Measurements from ENCODE around the gene ARL4D. TPM values are rescaled to one million over a fixed set of nuclear protein-coding genes. Genes with fewer than 3 reads are reported as not detected.
A peak's percentile ranks its signal among the peaks of the same experiment; 100 is the strongest.
"Not testable (repeated sequence)": the region's sequence is repeated elsewhere in the genome, so short reads cannot be mapped to it uniquely, and the experiment has no call there.

ARL4D gene
- total RNA-seq, 1 experiment from 2014 or later, result 2.8 TPM

DNA sequence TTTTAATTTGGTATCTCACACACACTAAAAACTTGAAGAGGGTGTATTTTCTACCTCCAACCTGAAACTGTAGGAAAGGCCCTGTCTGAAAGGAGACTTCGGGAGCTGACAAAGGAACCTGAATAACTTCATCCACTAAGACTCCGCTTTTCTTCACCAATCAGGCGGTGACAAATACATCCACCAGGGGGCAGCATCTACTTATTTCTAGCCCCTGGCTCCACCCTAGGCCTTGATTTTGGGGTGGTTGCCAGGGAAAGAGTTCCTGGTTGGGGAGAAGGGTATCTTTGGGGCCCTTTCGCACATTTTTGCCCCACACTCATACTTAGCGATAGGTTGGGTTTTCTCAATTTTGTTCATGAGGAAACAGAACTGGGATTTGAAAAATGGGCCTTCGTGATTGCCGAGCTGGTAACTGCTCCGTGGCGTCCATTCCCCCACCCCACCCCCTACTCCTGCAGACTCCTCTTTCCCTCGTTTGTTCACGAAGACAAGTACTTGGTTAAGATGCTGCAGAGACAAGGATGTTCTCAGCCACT, 4.8 kb upstream of the ARL4D start:
- DNase-seq (ENCODE audit: low spot score), result peak; percentile 93

DNA sequence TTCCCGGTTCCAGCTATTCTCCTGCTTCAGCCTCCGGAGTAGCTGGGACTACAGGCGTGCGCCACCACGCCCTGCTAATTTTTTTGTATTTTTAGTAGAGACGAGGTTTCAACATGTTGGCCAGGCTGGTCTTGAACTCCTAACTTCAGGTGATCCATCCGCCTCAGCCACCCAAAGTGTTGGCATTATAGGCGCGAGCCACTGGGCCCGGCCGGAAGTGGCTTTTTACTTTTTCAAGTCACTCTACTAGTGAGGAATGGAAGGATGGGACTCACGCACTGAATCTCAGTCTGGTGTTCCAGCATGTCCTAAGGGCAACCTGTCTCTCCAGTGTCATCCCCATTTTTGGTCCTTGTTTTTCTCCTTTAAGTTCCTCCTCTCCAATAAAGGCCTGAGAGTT, 4.1 kb upstream of the ARL4D start:
- not testable (repeated sequence) for DNase-seq (ENCODE audit: low spot score)

DNA sequence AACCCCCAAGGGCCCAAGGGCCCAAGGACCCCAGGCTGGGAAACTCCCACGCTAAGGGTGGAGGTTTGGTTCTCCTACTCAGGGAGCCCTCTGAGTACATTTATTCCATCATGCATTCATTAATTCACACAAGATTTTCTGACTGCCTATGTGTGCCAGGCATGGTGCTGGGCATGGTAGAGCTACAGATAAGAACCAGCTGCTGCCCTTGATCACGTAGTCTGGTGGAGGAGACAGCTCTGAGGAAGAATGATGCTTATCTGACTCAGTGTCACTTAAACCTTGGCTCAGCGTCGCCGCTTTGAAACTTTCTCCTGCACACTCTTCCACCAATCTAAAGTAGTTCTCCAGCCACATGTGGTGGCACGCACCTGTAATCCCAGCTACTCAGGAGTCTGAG, 3.6 kb upstream of the ARL4D start:
- DNase-seq (ENCODE audit: low spot score), result no peak

DNA sequence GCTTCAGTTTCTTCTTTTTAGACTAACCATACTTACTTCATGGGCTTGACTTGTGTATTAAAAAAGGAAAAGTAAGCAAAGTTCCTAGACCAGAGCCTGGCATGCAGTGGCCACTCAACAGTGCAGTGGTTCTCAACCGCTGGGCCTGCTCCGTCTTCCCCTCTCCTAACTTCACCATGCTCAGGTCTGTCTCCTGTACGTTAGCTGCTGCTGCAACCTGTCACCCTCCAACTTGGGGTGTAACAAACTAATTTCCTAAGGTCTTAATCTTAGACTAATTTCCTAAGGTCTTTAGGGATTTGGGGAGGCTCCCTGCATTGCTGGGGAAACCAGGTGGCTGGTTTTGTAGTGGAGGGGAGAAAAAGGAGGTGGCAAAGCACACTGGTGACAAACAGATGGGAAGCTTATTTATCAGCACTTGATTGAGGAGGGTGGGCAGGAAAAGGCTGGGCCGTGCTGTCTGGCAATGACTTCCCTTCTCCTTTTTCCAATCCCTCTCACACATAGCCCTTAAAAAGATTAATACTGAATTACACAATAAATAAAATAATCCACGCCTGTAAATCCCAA, 2.2 kb upstream of the ARL4D start:
- no peak for DNase-seq (ENCODE audit: low spot score)

DNA sequence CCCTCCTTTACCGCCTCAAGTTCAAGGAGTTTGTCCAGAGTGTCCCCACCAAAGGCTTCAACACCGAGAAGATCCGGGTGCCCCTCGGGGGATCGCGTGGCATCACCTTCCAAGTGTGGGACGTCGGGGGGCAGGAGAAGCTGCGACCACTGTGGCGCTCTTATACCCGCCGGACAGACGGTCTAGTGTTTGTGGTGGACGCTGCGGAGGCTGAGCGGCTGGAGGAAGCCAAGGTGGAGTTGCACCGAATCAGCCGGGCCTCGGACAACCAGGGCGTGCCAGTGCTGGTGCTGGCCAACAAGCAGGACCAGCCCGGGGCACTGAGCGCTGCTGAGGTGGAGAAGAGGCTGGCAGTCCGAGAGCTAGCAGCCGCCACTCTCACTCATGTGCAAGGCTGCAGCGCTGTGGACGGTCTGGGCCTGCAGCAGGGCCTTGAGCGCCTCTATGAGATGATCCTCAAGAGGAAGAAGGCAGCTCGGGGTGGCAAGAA, 1.1 kb downstream of the ARL4D start:
- no peak for DNase-seq (ENCODE audit: low spot score)

DNA sequence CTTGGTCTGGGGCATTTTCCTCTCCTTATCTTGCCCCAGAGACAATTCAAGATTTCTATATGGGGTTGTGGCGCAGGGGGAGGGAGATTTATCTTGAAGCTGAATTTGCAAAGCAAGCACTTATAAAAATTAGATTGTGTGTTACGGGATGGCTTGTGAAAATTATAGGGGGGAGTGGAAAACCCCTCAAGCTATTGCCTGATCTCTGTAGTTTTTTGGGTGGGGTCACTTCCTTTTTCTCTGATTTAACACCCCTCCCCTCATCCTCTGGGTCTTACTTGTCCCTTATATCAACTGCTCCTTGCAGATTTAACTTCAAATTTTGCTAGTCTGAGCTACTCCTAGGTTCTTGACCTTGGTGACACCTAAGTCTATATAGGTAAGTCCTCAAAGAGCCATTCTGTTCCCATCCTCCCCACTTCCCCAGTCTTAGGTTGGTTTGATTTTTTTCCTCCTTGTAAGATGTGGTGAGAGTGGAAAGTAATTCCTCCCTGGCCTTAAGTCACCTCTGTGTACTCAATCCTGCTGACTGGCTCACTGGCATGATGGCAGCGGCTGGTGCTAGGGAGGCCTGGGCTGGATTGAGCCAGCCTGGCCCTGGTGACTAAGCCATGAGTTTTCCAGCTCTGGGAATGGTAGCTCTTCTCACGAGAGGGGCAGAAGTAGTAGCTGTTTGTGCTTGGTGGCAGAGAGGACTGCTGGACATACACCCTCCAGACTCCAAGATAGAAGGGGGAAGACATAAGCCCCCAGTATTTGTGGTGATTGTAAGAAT, 2.3 kb downstream of the ARL4D start:
- DNase-seq (ENCODE audit: low spot score), result no peak

DNA sequence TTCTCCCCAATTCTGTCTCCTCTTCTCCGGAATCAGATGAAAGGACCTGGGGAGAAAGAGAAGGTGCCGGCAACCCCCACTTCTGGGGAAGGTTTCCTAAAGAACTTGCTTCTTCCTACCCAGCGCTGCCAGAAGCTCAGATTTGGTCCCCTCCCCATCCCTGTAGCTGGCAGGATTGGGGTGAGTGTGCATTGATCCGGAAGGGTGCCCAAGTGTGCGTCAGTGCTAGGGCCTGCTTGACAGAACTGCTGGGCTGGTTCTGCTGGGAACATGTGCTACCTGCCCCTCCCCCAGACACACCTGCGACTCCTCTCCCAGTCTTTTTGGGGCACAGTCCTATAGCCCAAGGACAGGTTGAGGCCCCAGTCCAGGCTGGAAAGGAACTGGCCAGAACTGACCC, 3.3 kb downstream of the ARL4D start:
- DNase-seq (ENCODE audit: low spot score), result no peak

DNA sequence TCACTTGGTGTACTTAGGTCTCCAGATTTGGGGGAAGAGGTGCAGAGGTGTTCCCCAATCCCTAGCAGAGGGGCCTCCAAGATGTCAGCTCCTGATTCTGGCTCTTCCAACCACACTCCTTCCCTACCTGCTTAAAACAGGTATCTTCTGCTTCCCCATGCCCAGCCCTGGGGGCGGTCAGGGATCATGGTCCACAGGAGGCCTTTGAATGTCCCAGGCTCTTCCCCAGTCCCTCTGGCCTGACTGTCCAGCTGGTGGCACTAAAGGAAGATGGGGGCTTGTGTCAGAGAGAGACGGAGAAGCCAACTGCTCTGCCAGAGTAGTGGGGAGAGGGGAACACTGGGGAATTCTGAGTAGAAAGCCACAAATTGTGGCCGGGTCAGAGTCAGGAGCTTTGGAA, 3.8 kb downstream of the ARL4D start:
- DNase-seq (ENCODE audit: low spot score), result no peak

DNA sequence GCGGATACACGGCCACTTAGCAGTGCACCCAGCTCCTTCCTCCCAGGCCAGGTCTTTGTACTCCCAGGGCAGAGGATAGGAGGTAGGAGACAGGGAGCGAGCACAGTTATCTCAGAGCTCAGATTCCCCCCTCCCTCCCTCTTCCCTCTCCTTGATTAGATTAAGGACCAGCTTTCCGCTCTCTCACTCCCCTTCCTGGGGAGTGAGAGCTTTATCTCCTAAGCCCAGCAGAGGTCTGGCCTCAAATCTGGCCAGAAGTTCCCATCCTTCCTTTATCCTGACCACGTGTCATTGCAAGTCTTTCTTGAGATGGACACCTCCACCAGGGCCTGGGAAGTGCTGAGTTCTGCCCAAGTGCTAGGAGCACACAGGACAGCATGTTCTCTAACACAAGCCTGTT, 5.1 kb downstream of the ARL4D start:
- DNase-seq (ENCODE audit: low spot score), result no peak

DNA sequence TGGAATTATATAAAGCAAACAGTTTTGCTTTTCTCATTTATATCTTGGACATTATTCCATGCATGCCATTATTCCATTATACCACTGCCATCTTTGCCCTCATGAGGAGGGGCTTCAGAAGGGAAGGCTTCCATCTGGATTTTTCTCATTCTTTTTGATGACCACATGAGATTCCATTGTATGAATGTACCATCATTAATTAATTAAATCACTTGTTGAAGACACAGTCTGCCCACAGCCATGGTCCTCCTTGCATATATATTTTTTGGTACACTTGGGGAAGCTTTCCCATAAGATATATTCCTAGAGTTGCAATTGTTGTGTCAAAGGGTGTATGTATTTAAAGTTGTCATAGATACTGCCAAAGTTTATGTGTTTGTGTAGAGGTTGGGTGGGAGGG, 7.1 kb downstream of the ARL4D start:
- DNase-seq (ENCODE audit: low spot score), result no peak

DNA sequence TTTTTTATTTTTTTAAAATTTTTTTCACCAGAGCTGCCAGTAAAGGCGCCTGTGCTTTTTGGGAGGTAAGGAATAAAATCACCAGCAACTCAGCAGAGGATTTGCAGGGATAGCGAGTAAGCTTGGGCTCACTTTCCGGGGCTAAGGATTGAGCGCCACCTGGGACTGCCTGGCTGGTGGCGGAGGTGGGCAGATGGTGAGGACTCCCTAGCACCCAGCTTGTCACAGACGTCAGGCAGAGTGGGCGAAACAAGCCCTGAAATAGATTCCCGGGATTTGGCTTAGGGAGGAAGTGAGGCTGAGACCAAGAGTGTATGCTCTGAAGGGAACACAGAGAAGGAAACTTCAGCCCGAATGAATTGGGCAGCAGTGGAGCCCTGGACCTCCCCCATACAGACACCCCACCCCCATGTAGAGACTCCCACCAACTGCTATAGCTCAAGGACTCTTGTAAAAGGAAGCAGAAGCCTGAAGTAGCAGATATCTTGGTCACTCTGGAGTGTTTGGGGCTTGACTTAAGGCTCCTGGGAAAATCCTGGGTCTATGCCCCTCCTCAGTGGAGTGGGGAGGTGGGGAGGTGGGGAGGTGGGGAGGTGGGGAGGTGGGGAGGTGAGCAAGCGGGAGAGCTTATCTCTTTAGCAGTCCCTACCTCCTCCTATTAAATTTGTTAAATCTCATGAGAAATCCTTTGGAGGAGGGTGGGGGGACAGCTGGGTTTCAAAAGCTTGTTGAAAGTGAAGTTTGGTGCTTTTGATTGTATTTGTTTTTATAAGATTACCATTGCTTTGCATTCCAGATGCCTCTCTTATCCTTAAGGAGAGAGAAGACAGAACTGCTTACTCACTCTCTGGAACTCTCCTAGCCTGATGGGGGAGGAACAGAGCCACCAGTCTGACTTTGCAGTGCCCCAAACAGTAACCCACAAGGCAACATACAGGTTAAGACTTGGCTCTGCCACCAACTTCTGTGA, 8.2 kb downstream of the ARL4D start:
- DNase-seq (ENCODE audit: low spot score), result no peak

DNA sequence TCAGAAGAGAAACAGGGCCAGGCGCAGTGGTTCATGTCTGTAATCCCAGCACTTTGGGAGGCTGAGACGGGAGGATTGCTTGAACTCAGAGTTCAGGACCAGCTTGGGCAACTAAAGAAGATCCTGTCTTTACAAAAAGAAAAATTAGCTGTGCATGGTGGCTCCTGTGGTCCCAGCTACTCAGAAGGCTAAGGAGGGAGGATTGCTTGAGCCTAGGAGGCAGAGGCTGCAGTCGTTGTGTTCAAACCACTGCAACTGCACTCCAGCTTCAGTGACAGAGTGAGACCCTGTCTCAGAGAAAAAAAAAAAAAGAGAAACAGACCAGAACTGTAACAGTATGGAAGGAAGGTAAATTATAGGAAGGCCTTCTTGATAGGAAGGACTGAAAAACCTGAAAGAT, 10.3 kb downstream of the ARL4D start:
- DNase-seq (ENCODE audit: low spot score), result no peak

DNA sequence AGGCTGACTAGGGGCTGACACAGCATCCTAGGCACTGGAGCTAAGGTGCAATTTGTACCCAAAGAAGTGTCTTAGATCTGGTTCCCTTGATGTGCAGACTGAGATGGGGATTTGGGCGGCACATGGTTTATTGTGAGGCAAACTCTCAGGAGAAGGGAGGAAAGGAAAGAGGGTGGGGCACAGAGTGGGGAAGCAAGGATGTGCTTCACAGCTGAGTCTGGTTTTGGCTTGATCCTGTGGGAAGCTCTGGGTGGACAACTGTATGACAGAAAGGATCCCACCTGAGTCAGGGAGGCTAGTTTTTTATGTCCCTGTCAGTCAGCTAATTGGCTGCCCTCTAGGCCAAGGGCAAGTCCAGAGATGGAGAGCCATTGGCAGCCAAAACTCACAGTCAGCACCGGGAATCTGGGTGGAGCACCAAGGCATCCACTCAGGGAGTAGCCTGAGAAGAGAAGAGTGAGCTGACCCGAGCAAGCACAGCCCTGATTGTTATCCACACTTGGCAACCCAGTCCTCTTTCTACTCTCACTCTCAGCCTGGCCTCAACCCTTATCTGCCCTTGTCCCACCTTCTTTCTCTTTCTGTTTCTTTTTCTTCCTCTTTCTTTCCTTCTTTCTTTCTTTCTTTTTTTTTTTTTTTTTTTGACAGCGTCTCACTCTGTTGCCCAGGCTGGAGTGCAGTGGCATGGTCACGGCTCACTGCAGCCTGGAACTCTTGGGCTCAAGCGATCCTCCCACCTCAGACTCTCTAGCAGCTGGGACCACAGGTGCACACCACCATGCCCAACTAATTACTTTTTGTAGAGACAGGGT, 12.0 kb downstream of the ARL4D start:
- DNase-seq (ENCODE audit: low spot score), result peak; percentile 50

DNA sequence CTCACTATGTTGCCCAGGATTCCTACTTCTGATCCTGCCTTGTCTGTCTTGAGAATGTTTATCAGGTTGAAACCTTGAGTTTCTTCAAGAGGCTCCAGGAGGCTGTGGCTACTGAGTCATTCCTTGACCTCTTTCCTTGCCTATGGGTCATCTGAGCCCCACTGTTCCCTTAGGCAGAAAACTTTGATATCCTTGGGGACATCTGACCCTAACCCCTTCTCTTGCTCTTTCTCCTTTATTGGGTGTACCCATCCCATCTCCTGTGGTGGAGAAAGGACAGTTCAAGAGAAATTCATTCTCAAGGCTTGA, 12.5 kb downstream of the ARL4D start:
- DNase-seq (ENCODE audit: low spot score), result no peak

DNA sequence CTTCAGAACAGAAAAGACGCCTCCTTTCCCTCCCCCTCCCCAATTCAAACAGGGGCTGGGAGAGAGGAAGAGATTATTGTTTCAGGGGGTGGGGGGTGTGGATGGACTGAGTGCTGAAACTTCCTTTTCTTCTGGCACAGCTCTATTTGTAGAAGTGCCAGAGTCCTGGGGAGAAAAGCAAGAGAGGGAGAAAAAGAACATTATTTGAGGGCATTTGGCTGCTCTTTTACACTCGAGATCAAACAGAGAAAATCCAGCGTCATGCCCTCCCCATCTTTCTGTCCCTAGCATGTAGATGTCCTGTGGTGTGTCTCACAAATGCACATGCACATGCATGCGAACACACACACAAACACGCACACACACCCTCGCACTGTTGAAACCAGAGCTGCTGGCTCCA, 13.0 kb downstream of the ARL4D start:
- DNase-seq (ENCODE audit: low spot score), result no peak

DNA sequence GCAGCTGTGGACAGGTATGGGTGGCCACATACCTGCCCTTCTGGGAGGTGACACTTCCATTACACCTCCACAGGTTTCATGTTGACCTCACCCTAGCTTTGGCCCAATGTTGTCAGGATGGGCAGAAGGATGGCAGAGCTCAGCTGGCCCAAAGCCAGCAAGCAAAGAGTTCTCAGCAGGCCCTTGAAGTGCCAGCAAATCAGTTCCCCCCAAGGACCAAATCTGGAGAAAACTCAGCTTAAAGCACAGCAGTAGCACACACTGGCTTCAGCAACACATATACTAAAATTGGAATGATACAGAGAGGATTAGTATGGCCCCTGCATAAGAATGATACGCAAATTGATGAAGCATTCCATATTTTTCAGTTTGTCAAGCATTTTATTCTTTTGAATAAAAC, 13.4 kb downstream of the ARL4D start:
- no peak for DNase-seq (ENCODE audit: low spot score)

DNA sequence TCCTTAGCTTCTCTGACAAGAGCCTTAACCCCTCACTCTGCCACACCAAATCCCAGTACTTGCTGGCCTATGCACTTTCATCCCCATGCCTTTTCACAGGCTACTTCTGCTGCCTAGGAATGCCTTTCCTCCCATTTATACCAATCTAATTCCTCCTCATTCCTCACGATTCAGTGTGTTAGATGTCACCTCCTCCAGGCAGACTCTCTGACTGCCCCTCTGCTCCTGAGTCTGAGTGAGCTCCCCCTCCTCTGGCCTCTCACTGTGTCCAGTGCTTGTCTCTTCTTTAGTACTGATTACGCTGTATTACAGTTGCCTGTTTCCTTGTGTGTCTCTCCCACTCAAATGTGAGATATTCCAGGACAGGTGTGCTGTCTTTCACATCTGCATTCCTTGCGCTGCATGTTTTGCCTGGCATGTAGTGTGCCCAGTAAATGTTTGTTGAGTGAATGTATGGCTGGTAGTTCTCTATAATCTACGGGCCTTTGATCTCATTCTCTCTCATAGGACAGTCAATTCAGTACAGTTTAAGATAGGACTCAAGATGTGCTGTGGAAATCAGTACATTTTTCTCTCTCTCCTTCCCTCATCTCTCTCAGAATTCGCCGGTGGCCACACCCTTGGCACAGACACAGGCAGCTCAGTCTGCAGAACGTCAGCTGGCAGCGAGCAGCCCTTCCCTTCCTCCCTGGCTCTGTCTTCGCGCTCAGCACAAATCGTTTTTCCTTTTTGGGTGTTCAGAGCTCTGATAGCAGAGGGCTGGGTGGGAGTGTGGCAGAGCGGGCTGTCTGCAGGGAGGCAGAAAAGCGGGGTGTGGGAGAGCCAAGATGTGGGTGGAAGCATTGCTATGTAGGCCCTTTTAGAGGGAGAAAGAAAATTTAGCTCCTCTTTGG, 18.5 kb downstream of the ARL4D start:
- no peak for DNase-seq (ENCODE audit: low spot score)

DNA sequence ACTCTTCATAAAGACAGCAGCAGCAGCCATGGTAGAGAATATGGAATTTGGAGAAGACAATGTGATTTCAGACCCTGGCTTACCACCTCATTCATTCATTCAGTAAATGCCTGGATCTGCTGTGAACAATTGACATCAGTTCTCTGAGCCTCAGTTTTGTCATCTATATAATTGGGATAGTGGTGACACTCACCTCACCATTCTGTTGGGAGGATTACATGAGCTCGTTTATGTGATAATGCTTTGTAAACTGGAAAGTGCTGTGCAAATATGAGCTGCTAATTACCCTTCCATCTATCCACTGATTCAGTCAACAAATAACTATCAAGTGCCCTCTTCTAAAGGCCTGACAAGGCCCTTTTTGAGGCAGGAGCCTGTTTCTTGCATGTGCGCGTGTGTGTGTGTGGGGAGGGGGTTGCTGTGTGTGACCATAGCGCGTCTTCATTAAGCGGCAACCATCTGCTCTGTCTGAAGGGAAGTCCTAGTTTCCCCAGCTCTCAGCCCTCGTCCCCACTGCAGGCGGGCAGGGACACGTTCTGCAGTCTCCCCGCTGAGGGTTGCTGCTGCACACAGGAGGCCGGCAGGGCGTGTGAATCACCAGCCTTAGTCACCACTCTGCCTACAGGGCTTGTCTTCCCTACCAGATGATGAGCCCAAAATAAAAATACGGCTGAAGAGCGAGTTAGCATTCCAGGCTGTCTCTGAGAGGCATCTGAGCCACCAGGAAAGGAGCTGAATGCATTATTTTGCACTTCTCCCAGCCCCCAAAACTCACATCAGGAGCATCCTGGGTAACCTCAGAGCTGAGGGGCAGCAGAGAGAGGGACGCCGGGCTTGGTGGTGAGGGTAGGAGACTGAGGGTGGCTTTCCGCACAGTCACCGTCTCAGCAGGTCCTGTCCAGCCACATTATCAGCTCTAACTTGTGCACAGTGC, 19.9 kb downstream of the ARL4D start:
- DNase-seq (ENCODE audit: low spot score), result no peak

DNA sequence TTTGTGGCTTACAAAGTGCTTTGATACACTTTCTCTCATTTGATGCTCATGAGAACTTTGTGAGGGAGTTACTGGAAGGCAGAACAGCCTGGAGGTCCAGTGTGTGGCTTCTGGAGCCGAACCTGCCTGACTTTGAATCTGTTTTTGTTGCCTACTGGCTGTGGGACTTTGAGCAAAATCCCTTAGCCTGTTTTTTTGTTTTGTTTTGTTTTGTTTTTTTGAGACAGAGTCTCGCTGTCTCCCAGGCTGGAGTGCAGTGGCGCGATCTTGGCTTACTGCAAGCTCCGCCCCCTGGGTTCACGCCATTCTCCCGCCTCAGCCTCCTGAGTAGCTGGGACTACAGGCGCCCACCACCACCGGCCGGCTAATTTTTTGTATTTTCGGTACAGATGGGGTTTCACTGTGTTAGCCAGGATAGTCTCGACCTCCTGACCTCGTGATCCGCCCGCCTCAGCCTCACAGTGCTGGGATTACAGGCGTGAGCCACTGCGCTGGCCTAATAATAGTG, 20.6 kb downstream of the ARL4D start:
- not testable (repeated sequence) for DNase-seq (ENCODE audit: low spot score)

Measured in HT-29 (cell line).